CD4-positive, alpha-beta T cell treated with Interleukin-4 for 4 hours (primary cell): ENCODE measurements around the gene PITPNM1.
"Not testable (repeated sequence)": the region's sequence is repeated elsewhere in the genome, so short reads cannot be mapped to it uniquely, and the experiment has no call there.

Experiments
- DNase-seq: peaks from one replicate; pipeline ENCODE4 v3.0.0-alpha.2; 2020

Gene PITPNM1

GRCh38 chr11:67522844-67523555 lies 17.8 kb upstream of the PITPNM1 start, which contains the start of gene CABP2:
Gene CABP2, minus strand, starts transcription at chr11:67523446. Its CDS starts 120 bp downstream, at chr11:67523326.
- no peak for DNase-seq

GRCh38 chr11:67522338-67522737 lies 17.2 kb upstream of the PITPNM1 start:
- no peak for DNase-seq

- no peak for DNase-seq
Measured at GRCh38 chr11:67521924-67522323, 16.8 kb upstream of the PITPNM1 start.

GRCh38 chr11:67520856-67521824 lies 16.0 kb upstream of the PITPNM1 start:
- no peak for DNase-seq

- DNase-seq, result no peak
Measured at GRCh38 chr11:67519726-67520125, 14.6 kb upstream of the PITPNM1 start.

- DNase-seq, result no peak
Measured at GRCh38 chr11:67517784-67518552, 12.8 kb upstream of the PITPNM1 start.

- DNase-seq, result no peak
Measured at GRCh38 chr11:67516806-67517205, 11.6 kb upstream of the PITPNM1 start.

GRCh38 chr11:67514116-67514515 lies 9.0 kb upstream of the PITPNM1 start:
- DNase-seq, result no peak

GRCh38 chr11:67511558-67511957 lies 6.4 kb upstream of the PITPNM1 start:
- DNase-seq, result not testable (repeated sequence)

- no peak for DNase-seq
Measured at GRCh38 chr11:67510023-67510345, 4.8 kb upstream of the PITPNM1 start.

GRCh38 chr11:67508486-67509121 lies 3.4 kb upstream of the PITPNM1 start:
- peak; percentile 98 for DNase-seq

GRCh38 chr11:67507864-67508485 lies 2.8 kb upstream of the PITPNM1 start, which contains the start of gene CDK2AP2:
Gene CDK2AP2, minus strand, starts transcription at chr11:67508162. Its CDS starts 80 bp downstream, at chr11:67508082.
- DNase-seq, result peak; percentile 99

GRCh38 chr11:67507242-67507863 lies 2.2 kb upstream of the PITPNM1 start:
- DNase-seq, result no peak

- DNase-seq, result no peak
Measured at GRCh38 chr11:67506426-67507051, 1.4 kb upstream of the PITPNM1 start.

GRCh38 chr11:67505605-67506396 lies 638 bp upstream of the PITPNM1 start:
- DNase-seq, result peak; percentile 93

- no peak for DNase-seq
Measured at GRCh38 chr11:67504005-67504949, 886 bp downstream of the PITPNM1 start.

- no peak for DNase-seq
Measured at GRCh38 chr11:67503119-67504004, 1.8 kb downstream of the PITPNM1 start.
